DND-41 (cell line): ENCODE data around the gene RPGRIP1L.

Experiments
- ATAC-seq: fragments of 200-7000 bp; cut with Tn5 transposase; 3 replicates; pipeline ENCODE4 v1.9.1; 2021; ENCODE audit warnings: low read depth; ENCODE audit not compliant: insufficient read depth
- DNase-seq: peaks from one replicate; pipeline ENCODE4 v3.0.0-alpha.2; 2020
- H2AFZ ChIP-seq: 2 replicates; pipeline ENCODE4 v1.6.0; 2012; ENCODE audit warnings: low read depth, low read length
- H3K27ac ChIP-seq: 2 replicates; pipeline ENCODE4 v1.5.1; 2012; ENCODE audit warnings: low read length, inconsistent platforms
- H3K27me3 ChIP-seq: fragments of 200-600 bp; sonication (generic); 2 replicates; pipeline ENCODE4 v1.6.0; 2012; ENCODE audit warnings: low read length, mild to moderate bottlenecking, inconsistent platforms; ENCODE audit not compliant: insufficient read depth, poor library complexity
- H3K36me3 ChIP-seq: 2 replicates; pipeline ENCODE4 v1.5.1; 2012; ENCODE audit warnings: low read length, inconsistent platforms; ENCODE audit not compliant: insufficient read depth
- H3K4me1 ChIP-seq: 2 replicates; pipeline ENCODE4 v1.5.1; 2012; ENCODE audit warnings: mild to moderate bottlenecking, low read length; ENCODE audit not compliant: insufficient read depth
- H3K4me2 ChIP-seq: 2 replicates; pipeline ENCODE4 v1.6.0; 2012; ENCODE audit warnings: mild to moderate bottlenecking, moderate library complexity, low read length, inconsistent platforms; ENCODE audit not compliant: insufficient read depth
- H3K4me3 ChIP-seq, 2 experiments: fragments of 200-600 bp in 1 of 2; shearing (Covaris generic) in 1 of 2; 2 replicates each; pipeline ENCODE4 v1.5.1; 2012 to 2016; ENCODE audit warnings: inconsistent platforms in 2 of 2, low read length in 2 of 2, mild to moderate bottlenecking in 2 of 2, low read depth in 1 of 2, moderate library complexity in 1 of 2
- H3K79me2 ChIP-seq: 2 replicates; pipeline ENCODE4 v1.6.0; 2012; ENCODE audit warnings: low read length, inconsistent platforms; ENCODE audit not compliant: insufficient read depth
- H3K9ac ChIP-seq: 2 replicates; pipeline ENCODE4 v1.6.0; 2012; ENCODE audit warnings: low read depth, mild to moderate bottlenecking, inconsistent platforms, low read length, moderate library complexity
- H3K9me3 ChIP-seq: 2 replicates; pipeline ENCODE4 v1.5.1; 2012; ENCODE audit warnings: low read length, moderate library complexity, mild to moderate bottlenecking, inconsistent platforms; ENCODE audit not compliant: insufficient read depth, severe bottlenecking
- H4K20me1 ChIP-seq: 2 replicates; pipeline ENCODE4 v1.6.0; 2012; ENCODE audit warnings: low read length; ENCODE audit not compliant: insufficient read depth
- EZH2 ChIP-seq: IDR thresholded peaks from 3 replicates; pipeline ENCODE4 v1.6.1; 2012; ENCODE audit warnings: borderline replicate concordance, low read depth, mild to moderate bottlenecking, moderate library complexity, low read length, inconsistent platforms; ENCODE audit not compliant: severe bottlenecking
- TF ChIP-seq, protein P1 (sequence below): IDR thresholded peaks from 2 replicates; pipeline ENCODE4 v1.5.1; 2012; ENCODE audit warnings: borderline replicate concordance, low read length, moderate library complexity, mild to moderate bottlenecking; ENCODE audit not compliant: poor library complexity, severe bottlenecking; ENCODE audit errors: extremely low read depth

RPGRIP1L gene

GRCh38 chr16:53654946-53655345, 48.7 kb downstream of the RPGRIP1L start:
- Histone ChIP-seq H3K27me3 (no peaks in the 10 kb centered on the region), H3K36me3 (peaks cover 22% of the 10 kb centered on the region; the same call in 1 of the 2 replicates)
- ATAC-seq = no peak

GRCh38 chr16:53651357-53651756, 52.3 kb downstream of the RPGRIP1L start:
- ATAC-seq = no peak
- Histone ChIP-seq H3K4me3 (no peak overlapping the region), H3K27ac (no peak overlapping the region), H3K4me1 (no peaks in the 10 kb centered on the region), H4K20me1 (no peaks in the 10 kb centered on the region), H2AFZ (no peak overlapping the region), H3K36me3 (peaks cover 29% of the 10 kb centered on the region; the same call in 1 of the 2 replicates), H3K27me3 (no peaks in the 10 kb centered on the region), H3K9ac (no peak overlapping the region), H3K4me2 (no peak overlapping the region), H3K9me3 (no peaks in the 10 kb centered on the region), H3K79me2 (no peaks in the 10 kb centered on the region)
- no peak for DNase-seq
- no peak for TF ChIP-seq EZH2
- TF ChIP-seq, protein P1, sequence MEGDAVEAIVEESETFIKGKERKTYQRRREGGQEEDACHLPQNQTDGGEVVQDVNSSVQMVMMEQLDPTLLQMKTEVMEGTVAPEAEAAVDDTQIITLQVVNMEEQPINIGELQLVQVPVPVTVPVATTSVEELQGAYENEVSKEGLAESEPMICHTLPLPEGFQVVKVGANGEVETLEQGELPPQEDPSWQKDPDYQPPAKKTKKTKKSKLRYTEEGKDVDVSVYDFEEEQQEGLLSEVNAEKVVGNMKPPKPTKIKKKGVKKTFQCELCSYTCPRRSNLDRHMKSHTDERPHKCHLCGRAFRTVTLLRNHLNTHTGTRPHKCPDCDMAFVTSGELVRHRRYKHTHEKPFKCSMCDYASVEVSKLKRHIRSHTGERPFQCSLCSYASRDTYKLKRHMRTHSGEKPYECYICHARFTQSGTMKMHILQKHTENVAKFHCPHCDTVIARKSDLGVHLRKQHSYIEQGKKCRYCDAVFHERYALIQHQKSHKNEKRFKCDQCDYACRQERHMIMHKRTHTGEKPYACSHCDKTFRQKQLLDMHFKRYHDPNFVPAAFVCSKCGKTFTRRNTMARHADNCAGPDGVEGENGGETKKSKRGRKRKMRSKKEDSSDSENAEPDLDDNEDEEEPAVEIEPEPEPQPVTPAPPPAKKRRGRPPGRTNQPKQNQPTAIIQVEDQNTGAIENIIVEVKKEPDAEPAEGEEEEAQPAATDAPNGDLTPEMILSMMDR = no peak

More at GRCh38 chr16:53654946-53655345, 48.7 kb downstream of the RPGRIP1L start:
- H3K4me3 ChIP-seq = no peak overlapping the region
- TF ChIP-seq, protein P1 = no peak
- no peak for TF ChIP-seq EZH2
- no peak overlapping the region for H3K4me2 ChIP-seq
- no peak for DNase-seq
- no peaks in the 10 kb centered on the region for H3K79me2 ChIP-seq
- H3K9ac ChIP-seq = no peak overlapping the region
- no peaks in the 10 kb centered on the region for H4K20me1 ChIP-seq
- H3K9me3 ChIP-seq = no peaks in the 10 kb centered on the region
- H3K27ac ChIP-seq = no peak overlapping the region
- no peak overlapping the region for H2AFZ ChIP-seq
- no peaks in the 10 kb centered on the region for H3K4me1 ChIP-seq

GRCh38 chr16:53646506-53646905, 57.2 kb downstream of the RPGRIP1L start:
- Histone ChIP-seq H3K36me3 (peaks cover 27% of the 10 kb centered on the region; the same call in 1 of the 2 replicates), H3K27ac (no peak overlapping the region), H4K20me1 (no peaks in the 10 kb centered on the region), H2AFZ (no peak overlapping the region), H3K4me1 (no peaks in the 10 kb centered on the region), H3K9ac (no peak overlapping the region), H3K4me2 (no peak overlapping the region), H3K9me3 (peaks cover 3% of the 10 kb centered on the region), H3K79me2 (no peaks in the 10 kb centered on the region), H3K27me3 (no peaks in the 10 kb centered on the region), H3K4me3 (no peak overlapping the region)
- ATAC-seq (no peak), DNase-seq (no peak)
- TF ChIP-seq, protein P1 = no peak
- no peak for TF ChIP-seq EZH2

- no peaks in the 10 kb centered on the region for H3K4me1 ChIP-seq
- H3K36me3 ChIP-seq = peaks cover 27% of the 10 kb centered on the region; the same call in 1 of the 2 replicates
- no peak overlapping the region for H3K4me3 ChIP-seq
- peaks cover 3% of the 10 kb centered on the region for H3K9me3 ChIP-seq
- no peaks in the 10 kb centered on the region for H4K20me1 ChIP-seq
- H3K4me2 ChIP-seq = no peak overlapping the region
- H3K79me2 ChIP-seq = no peaks in the 10 kb centered on the region
- no peak overlapping the region for H3K9ac ChIP-seq
- no peaks in the 10 kb centered on the region for H3K27me3 ChIP-seq
- TF ChIP-seq, protein P1 = no peak
- TF ChIP-seq EZH2 = no peak
- ATAC-seq (no peak), DNase-seq (no peak)
- H3K27ac ChIP-seq = no peak overlapping the region
- no peak overlapping the region for H2AFZ ChIP-seq
These were observed 60.2 kb downstream of the RPGRIP1L start for GRCh38 chr16:53643474-53643873.
